ENCODE measurements around the gene EGLN3. TPM values are rescaled to one million over a fixed set of nuclear protein-coding genes. Genes with fewer than 3 reads are reported as not detected.
"Not testable (repeated sequence)": the region's sequence is repeated elsewhere in the genome, so short reads cannot be mapped to it uniquely, and the experiment has no call there.

EGLN3 gene
- total RNA-seq, 1 experiment from 2014 or later: 23.6 TPM

GRCh38 chr14:33978892-33979612, 28.2 kb upstream of the EGLN3 start:
- no peaks in the 10 kb centered on the region for H3K4me1 ChIP-seq (replicated peaks; ENCODE audit: insufficient read depth)
- H3K9me3 ChIP-seq (ENCODE audit: insufficient read depth, low read depth): no peaks in the 10 kb centered on the region
- no peaks in the 10 kb centered on the region for H3K79me2 ChIP-seq (ENCODE audit: low read depth)
- H3K9me2 ChIP-seq (ENCODE audit: insufficient read depth): no peaks in the 10 kb centered on the region
- no peak overlapping the region for H2AFZ ChIP-seq
- TF ChIP-seq EZH2 (IDR thresholded peaks at IDR 0.05; ENCODE audit: low read depth) (no peak), CTCF (conservative IDR thresholded peaks at IDR 0.05) (no peak)
- H3K27ac ChIP-seq: no peak overlapping the region
- H3K27me3 ChIP-seq (ENCODE audit: insufficient read depth, low read depth): no peaks in the 10 kb centered on the region
- POLR2A ChIA-PET (ENCODE audit: unreplicated experiment): no interaction called here
- H3K36me3 ChIP-seq (ENCODE audit: low read depth): no peaks in the 10 kb centered on the region
- no TSS peak for BruUV-seq (replicated peaks)
- intact Hi-C loops (cut with micrococcal nuclease; ENCODE audit: unreplicated experiment): no loop called here
- no peak overlapping the region for H3K4me3 ChIP-seq
- DNase-seq: no peak
- CTCF ChIA-PET: no interaction called here
- H4K20me1 ChIP-seq (ENCODE audit: insufficient read depth): no peaks in the 10 kb centered on the region
- H3F3A ChIP-seq (ENCODE audit: insufficient read depth, low read depth): no peaks in the 10 kb centered on the region
- H3K4me2 ChIP-seq: no peak overlapping the region

GRCh38 chr14:33972583-33973081, 21.8 kb upstream of the EGLN3 start:
- H3K79me2 ChIP-seq (ENCODE audit: low read depth): no peaks in the 10 kb centered on the region
- H3K4me2 ChIP-seq: no peak overlapping the region
- POLR2A ChIA-PET (ENCODE audit: unreplicated experiment): no interaction called here
- TF ChIP-seq EZH2 (IDR thresholded peaks at IDR 0.05; ENCODE audit: low read depth) (no peak), CTCF (conservative IDR thresholded peaks at IDR 0.05) (no peak)
- intact Hi-C loops (cut with micrococcal nuclease; ENCODE audit: unreplicated experiment): no loop called here
- H4K20me1 ChIP-seq (ENCODE audit: insufficient read depth): no peaks in the 10 kb centered on the region
- H3F3A ChIP-seq (ENCODE audit: insufficient read depth, low read depth): no peaks in the 10 kb centered on the region
- H2AFZ ChIP-seq: no peak overlapping the region
- H3K4me3 ChIP-seq: no peak overlapping the region
- no peaks in the 10 kb centered on the region for H3K27me3 ChIP-seq (ENCODE audit: insufficient read depth, low read depth)
- no TSS peak for BruUV-seq (replicated peaks)
- H3K27ac ChIP-seq: no peak overlapping the region
- H3K36me3 ChIP-seq (ENCODE audit: low read depth): no peaks in the 10 kb centered on the region
- no peaks in the 10 kb centered on the region for H3K4me1 ChIP-seq (replicated peaks; ENCODE audit: insufficient read depth)
- no peaks in the 10 kb centered on the region; the same call in 1 of the 2 replicates for H3K9me3 ChIP-seq (ENCODE audit: insufficient read depth, low read depth)
- no peaks in the 10 kb centered on the region for H3K9me2 ChIP-seq (ENCODE audit: insufficient read depth)
- no peak for DNase-seq
- CTCF ChIA-PET: no interaction called here

- H3K27ac ChIP-seq; POLR2A ChIA-PET (ENCODE audit: unreplicated experiment); H3K27me3 ChIP-seq (ENCODE audit: insufficient read depth, low read depth); H3K4me2 ChIP-seq; H3K79me2 ChIP-seq (ENCODE audit: low read depth); H3K36me3 ChIP-seq (ENCODE audit: low read depth); H3K4me1 ChIP-seq (replicated peaks; ENCODE audit: insufficient read depth); BruUV-seq (replicated peaks); CTCF ChIA-PET; H2AFZ ChIP-seq; intact Hi-C loops (cut with micrococcal nuclease; ENCODE audit: unreplicated experiment); H3K4me3 ChIP-seq; H4K20me1 ChIP-seq (ENCODE audit: insufficient read depth); H3K9me2 ChIP-seq (ENCODE audit: insufficient read depth); H3K9me3 ChIP-seq (ENCODE audit: insufficient read depth, low read depth); DNase-seq; H3F3A ChIP-seq (ENCODE audit: insufficient read depth, low read depth): not testable (repeated sequence)
These were observed 19.0 kb upstream of the EGLN3 start for GRCh38 chr14:33969846-33970245.

GRCh38 chr14:33968722-33969121, 17.8 kb upstream of the EGLN3 start:
- H3K27me3 ChIP-seq (ENCODE audit: insufficient read depth, low read depth): no peaks in the 10 kb centered on the region
- intact Hi-C loops (cut with micrococcal nuclease; ENCODE audit: unreplicated experiment): no loop called here
- no TSS peak for BruUV-seq (replicated peaks)

More at GRCh38 chr14:33968722-33969121, 17.8 kb upstream of the EGLN3 start:
- no peak for DNase-seq
- Histone ChIP-seq H3K4me2 (no peak overlapping the region), H3K27ac (no peak overlapping the region), H3K9me3 (ENCODE audit: insufficient read depth, low read depth) (no peaks in the 10 kb centered on the region; the same call in 1 of the 2 replicates), H3K79me2 (ENCODE audit: low read depth) (no peaks in the 10 kb centered on the region), H3K36me3 (ENCODE audit: low read depth) (no peaks in the 10 kb centered on the region), H3K9me2 (ENCODE audit: insufficient read depth) (no peaks in the 10 kb centered on the region), H2AFZ (no peak overlapping the region), H3F3A (ENCODE audit: insufficient read depth, low read depth) (no peaks in the 10 kb centered on the region), H3K4me1 (replicated peaks; ENCODE audit: insufficient read depth) (no peaks in the 10 kb centered on the region), H4K20me1 (ENCODE audit: insufficient read depth) (no peaks in the 10 kb centered on the region), H3K4me3 (no peak overlapping the region)
- CTCF ChIA-PET: no interaction called here
- no peak for TF ChIP-seq EZH2 (IDR thresholded peaks at IDR 0.05; ENCODE audit: low read depth)
- no peak for TF ChIP-seq CTCF (conservative IDR thresholded peaks at IDR 0.05)
- POLR2A ChIA-PET (ENCODE audit: unreplicated experiment): interaction anchor here (0.7 kb wide), 1 partner anchor 365 kb away, joined by 3 read pairs; no protein-coding TSS in a partner anchor

Measured in PC-9 (cell line).